GM19452 (cell line): ENCODE data around the gene CPPED1.

Experiments used
- ATAC-seq: cut with Tn5 transposase; IDR thresholded peaks from one replicate; pipeline ENCODE4 v1.9.1; 2021; ENCODE audit not compliant: unreplicated experiment

The CPPED1 gene

GRCh38 chr16:12740986-12741610 lies 62.6 kb downstream of the CPPED1 start:
- ATAC-seq = no peak

GRCh38 chr16:12739738-12740137 lies 63.9 kb downstream of the CPPED1 start:
- no peak for ATAC-seq

GRCh38 chr16:12737563-12737962 lies 66.1 kb downstream of the CPPED1 start:
- no peak for ATAC-seq

GRCh38 chr16:12735805-12736204 lies 67.9 kb downstream of the CPPED1 start:
- ATAC-seq = no peak

DNA sequence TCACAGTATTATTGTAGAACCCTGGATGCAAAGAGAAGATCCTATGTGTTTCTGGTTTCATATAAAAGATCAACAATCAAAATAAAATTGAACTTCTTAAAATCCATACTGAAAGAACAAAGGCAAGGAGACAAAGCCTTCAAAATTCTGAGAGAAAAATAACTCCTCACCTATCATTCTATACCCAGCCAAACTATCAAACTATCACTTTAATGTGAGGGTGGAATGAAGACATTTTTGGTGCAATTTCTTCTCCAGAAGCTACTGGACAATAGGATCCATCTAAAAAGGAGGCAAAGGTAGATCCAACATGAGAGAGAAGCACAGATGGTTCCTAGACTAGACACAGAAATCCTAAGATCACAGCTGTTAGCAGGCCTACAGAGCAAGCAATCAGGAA lies 71.1 kb downstream of the CPPED1 start:
- ATAC-seq = no peak

GRCh38 chr16:12729448-12729847 lies 74.2 kb downstream of the CPPED1 start:
- ATAC-seq = no peak

- no peak for ATAC-seq
Observed at GRCh38 chr16:12728469-12728868, 75.2 kb downstream of the CPPED1 start.

GRCh38 chr16:12724226-12724625 lies 79.5 kb downstream of the CPPED1 start:
- ATAC-seq = no peak

DNA sequence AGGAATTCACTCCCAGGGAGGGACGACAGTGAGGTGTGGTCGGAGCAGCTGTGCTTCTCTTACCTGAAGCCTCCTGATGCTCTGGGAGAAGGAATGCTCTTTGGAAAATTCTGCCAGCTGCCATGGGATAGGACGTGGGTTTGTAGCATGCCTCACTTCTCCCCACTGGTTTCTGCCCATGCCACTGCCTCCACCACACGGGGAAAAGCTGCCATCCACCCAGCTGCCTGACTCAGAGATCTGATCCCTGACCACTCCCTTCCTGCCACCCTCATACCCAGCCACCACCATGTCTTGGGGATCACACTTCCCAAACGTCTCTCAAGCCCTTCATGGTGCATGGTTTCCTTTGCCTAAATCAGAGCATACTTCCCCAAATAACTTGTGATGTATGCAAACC lies 80.0 kb downstream of the CPPED1 start:
- no peak for ATAC-seq

GRCh38 chr16:12721841-12722421 lies 81.8 kb downstream of the CPPED1 start:
- ATAC-seq = no peak

DNA sequence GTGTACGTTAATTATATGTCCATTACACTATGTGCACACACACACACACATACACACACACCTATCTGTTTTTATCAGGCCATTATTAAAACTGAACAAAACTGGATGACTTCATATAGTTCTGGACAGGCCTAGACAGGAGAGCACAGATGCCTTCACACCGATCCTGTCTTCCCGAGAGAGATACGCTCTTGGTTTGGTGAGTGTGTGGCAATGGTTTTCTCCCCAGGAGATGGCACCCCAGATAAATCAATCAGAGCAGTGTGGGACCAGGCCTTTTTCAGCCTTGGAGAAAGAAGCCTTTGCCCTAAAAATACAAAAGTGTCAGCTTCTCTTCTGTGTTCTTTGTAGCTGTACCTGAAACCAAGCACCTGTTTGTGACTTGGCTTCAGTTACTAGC lies 83.7 kb downstream of the CPPED1 start:
- ATAC-seq = no peak

DNA sequence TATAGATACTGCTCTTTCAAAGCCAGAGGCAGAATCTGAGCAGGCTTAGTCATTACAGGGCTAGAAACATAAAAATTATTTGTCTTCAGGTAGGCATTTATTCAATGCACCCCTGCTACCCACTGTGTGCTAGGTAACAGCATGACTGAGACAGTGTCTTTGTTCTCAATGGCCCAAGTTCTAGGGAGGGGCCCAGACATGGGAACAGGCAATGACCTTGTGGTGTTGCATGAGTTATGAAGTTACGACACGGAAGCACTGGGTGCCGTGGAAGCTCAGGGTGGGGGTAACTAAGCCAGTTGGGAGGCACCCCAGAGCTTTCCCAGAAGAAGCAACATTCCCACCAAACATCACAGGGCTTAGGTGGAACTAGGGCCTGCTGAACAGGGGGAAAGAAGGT lies 87.0 kb downstream of the CPPED1 start:
- ATAC-seq = no peak

DNA sequence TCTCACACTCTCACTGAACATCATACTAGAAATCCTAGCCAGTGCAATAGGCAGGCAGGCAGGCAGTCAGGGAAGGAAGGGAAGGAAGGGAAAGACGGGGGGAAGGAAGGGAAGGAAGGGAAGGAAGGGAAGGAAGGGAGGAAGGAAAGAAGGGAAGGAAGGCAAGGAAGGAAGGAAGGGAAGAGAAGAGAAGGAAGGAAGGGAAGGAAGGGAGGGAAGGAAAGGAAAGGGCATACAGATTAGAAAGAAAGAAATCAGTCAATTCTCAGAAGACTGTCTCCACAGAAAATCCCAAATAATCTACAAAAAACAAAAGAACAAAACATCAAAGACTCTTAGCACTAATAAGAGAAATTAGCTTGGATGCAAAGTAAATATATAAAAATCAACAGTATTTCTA lies 93.9 kb downstream of the CPPED1 start:
- ATAC-seq = no peak

GRCh38 chr16:12708266-12708665 lies 95.4 kb downstream of the CPPED1 start:
- ATAC-seq = no peak

DNA sequence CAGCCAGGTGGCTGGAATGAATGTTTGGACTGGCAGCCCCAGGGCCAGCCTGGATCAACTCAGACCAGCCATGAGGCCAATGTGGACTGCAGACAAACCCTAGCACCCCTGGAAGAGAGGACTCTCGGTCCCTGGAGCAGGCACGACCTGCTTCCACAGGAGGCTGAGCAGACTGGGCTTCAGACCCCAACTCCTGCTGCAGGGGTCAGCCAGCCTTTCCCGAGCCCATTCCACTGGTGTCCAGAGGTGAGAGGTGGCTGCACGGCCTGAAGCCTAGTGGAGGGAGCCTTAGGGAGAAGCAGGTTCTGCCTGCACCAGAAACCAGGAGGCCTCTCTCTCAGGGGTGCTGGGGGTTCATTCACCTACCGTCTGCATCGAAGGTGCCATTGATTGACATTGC lies 97.1 kb downstream of the CPPED1 start:
- no peak for ATAC-seq

GRCh38 chr16:12704492-12705111 lies 99.1 kb downstream of the CPPED1 start:
- no peak for ATAC-seq

DNA sequence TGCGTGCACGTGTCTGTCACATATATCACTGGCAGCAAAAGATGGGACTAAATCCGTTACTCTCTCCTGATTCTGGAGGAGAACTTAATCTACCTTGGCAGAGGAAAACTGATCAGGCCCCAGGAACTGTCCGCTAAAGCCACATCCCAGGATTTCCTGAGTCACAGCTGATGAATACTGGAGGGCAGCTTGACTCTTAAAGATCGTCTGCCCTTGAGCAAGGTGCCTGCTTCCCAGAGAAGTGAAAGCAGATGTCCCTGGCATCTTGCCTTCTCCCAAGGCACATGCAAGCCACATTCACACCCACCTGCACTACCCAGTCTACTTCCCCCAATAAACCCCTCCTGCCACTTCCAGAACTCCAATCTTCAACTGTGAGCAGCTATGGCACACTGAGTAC lies 99.8 kb downstream of the CPPED1 start:
- ATAC-seq = no peak

DNA sequence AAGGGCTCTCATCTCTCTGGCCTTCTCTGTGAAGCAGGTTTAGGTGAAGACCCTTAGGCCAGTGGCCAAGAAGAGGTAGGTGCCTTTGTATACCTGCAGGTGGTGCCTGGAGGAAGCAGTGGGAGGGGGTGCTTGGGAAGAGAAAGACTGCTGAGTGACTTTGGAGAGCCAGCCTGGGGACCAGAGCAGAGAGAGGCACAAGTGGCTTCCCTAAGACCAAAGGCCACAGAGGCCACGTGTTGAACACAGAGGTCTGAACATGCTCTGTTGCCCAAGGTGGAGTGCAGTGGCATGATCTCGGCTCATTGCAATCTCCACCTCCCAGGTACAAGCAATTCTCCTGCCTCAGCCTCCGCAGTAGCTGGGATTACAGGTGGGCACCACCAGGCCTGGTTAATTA lies 103.5 kb downstream of the CPPED1 start:
- ATAC-seq = no peak

DNA sequence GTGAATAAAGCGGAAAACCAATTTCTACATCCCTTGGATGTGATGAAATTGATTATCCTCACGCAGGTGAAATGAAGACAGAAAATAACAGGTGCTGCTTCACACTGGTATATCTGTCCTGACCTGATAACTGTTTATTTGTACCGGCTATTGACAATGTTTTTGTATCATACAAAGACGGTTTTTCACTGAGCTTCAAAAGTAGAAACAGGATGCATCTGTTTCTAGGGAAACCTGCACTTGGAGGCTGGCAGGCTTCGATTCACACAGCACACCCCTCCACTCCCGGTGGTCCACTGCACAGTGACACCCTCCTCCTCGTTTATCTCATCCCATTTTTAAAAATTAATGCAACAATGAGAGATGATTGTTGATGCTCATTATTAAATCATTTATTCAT lies 104.5 kb downstream of the CPPED1 start:
- no peak for ATAC-seq

GRCh38 chr16:12697437-12697836 lies 106.2 kb downstream of the CPPED1 start:
- ATAC-seq = no peak

GRCh38 chr16:12695454-12695853 lies 108.2 kb downstream of the CPPED1 start:
- no peak for ATAC-seq

GRCh38 chr16:12690024-12690423 lies 113.7 kb downstream of the CPPED1 start:
- ATAC-seq = no peak
